Measurements from ENCODE around the gene SLC22A3.
"Not testable (repeated sequence)": the region's sequence is repeated elsewhere in the genome, so short reads cannot be mapped to it uniquely, and the experiment has no call there.

The SLC22A3 gene

DNA sequence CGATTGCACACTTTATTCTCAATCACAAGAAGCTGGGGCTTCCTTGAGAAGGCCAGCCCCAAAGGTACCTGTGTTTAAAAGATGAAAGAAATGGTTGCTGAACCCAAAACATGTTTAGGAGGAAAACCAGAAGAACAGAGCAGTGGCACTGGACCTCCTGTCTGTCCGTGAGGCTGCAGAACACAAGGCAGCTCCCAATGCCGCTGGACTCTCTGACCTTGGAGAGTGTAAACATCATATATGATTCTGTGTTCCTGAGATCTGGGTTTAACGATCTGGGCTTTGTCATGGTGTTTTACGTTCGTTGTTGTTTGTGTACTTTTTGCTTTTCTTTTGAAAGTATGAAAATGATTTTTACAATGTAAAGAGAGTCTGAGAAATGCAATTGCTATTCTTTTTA is 106.1 kb downstream of the SLC22A3 start:
- DNase-seq = no peak

DNA sequence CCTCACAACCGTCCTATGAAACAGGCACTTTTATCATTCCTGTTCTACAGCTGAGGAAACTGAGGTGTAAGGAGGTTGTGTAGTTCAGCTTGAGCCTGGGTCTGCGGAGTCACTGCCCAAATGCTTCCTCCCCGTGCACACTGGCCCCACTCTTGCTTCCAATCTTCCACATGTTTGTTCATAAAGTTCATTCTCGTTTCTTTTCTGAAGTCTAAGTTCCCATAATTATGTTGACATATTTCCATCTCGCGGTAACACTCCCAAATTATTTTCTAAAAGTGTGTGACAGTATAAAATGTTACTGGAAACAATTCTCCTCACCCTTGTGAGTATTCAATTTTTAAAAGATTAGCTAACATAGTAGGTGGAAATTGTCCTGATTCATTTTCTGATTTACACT is 106.9 kb downstream of the SLC22A3 start:
- DNase-seq = no peak

DNA sequence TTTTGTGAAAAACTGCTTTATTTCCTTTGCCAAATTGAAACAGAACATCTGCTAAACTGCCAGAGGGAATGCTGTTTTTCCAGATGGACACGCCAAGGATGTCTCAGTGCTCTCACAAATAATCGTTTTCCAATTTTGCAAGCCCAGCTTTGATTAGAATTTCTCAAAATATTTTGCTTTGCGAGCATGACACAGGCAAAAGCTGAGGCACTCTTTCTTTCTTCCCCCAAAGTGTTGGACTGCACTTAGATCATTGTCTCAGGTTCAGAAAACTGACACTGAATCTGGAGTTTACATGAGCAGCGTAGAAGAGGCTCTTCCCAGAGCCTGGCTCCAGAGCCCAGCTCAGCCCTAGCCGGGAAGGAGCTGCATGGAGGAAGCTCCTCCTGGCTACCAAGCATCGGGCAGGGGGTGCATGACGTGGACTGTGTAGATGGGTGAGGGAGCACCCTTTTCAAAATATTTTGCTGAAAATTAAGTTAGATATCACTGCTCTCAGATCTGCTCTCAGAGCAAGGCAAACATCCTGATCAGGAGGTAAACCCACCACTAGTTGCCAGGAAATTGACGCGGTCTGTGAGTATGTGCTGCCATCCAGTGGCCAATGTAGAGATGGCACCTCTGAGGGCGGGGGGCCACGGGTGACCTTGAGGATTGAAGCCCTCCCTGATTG is 107.5 kb downstream of the SLC22A3 start:
- DNase-seq = no peak

DNA sequence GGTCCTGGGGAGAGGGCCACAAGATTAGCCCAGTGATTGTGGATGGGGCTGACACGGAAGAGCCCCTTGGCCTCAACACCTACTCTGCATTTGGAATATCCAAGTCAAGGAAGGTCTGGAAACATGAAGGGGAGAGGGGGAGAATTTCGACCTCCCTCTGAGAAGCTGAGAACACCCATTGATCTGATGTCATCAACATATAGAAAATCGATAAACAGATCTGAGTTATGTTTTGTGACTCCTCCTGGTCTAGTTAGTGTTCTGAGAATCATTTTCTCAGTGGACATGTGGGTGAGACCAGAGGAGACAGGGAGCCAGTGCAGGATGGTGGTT is 108.0 kb downstream of the SLC22A3 start:
- DNase-seq = no peak

DNA sequence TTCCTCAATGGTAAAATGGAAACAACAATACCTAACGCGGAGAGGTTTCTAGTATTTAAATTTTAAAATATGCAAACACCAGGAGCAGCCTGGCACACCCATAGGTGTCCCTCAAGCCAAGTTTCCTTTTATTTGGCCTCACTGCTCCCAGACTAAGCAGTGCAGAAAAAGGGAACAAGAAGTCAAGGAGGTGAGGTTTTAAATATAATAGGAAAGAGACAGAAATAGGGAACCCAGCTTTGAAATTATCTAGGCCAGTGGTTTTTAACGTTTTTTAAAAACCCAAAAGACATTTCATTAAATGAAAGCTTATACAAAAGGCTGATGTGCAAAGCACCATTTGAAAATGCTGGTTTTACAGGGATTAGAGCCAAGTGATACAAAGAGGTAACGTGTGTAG is 109.6 kb downstream of the SLC22A3 start:
- no peak for DNase-seq

DNA sequence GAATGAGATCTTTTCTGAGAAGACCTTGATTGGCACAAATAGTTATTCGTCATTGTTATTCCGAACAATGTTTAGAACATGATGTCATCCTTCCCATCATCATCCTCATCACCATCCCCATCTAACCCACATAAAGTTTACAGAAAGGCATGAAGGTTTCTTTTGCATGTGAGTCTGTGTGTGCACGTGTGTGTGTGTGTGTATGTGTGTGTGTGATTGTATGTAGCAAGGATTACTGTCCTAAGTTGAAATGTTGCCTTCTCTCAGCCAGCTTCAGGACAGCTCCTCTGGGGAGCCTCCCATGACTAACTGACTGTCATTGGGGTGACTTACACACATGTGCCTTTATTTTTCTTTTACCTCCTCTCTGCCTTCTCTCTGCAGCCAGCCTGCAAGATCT is 113.5 kb downstream of the SLC22A3 start:
- no peak for DNase-seq

DNA sequence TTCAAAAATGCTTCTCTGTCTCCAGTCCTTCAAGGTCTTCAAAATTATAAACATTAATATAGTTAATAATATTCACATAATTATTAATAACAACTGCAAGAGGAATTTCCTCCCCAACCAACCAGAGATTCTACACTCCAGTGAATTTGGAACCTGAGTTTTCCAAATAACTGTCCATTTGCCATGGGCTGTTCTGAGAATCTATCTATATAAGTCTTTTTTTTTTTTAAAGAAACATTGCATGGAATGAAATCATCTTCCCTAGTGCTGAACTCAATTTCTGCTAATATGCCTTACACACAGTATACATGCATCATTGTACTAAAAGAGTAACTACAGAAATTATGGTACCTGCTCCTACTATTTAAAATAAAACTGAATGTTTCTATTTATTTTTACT is 113.9 kb downstream of the SLC22A3 start:
- no peak for DNase-seq

DNA sequence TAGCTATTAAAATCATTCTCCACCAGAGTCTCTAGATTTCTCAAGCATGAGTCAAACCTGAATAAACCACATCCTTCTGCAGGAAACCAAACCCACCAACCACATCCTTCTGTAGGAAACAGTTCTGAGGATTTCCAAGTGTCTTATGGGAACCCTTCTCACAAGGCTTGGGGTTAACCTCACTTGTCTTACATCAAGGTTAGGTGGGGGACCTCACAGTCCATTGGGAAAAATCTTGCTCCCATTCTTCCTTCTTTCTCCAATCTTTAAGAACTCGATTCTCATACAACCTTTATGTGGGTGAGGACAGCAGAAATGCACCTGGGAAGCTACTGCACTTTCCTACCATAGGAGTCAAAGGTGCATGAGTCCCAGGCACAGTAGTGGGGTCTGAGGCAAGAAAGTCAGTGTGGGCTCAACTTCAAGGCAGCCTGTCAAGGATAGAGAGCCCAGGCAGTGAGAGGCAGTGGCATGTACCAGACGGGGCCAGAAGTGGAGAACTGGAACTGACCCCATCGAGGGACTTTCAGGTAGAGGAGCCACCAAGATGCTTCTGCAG is 114.5 kb downstream of the SLC22A3 start:
- DNase-seq = no peak

DNA sequence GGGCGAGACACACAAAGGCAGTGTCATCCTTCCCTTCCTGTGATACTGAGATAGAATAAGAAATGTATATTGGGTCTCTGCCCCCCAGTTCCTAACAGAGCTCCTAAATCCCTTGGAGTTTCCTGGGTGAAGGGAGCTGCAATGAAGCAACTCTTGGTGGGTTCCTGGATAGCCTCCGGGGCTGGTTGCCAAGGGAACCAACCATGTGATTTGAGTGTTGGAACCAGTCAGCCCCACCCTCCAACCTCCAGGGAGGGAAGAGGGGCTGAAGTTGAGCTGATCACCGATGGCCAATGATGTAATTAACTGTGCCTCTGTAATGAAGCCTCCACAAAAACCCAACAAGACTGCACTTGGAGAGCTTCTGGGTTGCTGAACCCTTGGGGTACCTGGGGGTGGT is 116.6 kb downstream of the SLC22A3 start:
- DNase-seq = no peak

DNA sequence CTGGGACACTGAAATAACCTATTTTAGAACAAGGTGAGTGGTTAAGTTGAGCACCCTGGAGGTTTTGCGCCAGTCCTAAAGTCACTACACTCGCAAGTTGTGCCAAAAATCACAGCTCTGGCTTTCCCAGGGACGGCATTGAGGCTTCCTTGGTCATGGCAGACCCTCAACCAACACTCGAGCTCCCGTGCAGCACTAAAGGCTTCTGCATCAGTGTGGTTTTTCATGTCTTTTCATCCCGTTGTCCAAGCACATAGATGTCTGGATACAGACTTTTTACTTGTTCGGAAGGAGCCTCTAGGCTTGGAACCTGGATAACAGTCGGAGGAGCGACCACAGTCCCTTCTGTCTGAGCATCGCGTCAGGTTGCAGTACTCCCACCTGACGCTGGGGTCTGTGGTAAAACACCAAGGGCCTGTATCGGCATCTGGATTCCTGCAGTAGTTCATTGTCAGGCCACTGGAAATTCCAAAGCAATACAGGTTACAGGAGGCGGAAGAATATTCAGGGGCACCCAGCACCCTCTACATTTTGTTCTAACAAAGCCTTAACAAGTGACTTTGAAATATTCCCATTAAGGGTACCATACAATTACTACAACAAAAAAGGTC is 119.2 kb downstream of the SLC22A3 start:
- not testable (repeated sequence) for DNase-seq

DNA sequence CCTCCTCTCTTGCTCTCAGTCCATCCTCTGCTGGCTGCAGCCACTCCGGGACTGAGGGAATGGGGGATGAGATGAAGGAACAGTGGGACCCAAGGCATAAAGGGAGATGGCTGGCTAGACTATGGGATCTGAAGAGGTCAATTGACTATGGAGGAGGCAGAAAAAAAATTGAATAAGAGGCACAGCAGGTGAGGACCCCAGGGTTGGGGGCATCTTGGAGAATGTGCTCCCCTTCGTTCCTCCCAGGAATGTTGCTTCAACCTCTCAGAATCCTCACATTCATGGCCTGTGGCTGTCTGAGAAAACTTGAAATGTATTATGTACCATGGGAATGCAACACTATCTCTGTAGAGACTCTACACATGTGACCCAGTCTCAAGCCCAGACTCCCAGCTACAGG is 121.0 kb downstream of the SLC22A3 start:
- no peak for DNase-seq

DNA sequence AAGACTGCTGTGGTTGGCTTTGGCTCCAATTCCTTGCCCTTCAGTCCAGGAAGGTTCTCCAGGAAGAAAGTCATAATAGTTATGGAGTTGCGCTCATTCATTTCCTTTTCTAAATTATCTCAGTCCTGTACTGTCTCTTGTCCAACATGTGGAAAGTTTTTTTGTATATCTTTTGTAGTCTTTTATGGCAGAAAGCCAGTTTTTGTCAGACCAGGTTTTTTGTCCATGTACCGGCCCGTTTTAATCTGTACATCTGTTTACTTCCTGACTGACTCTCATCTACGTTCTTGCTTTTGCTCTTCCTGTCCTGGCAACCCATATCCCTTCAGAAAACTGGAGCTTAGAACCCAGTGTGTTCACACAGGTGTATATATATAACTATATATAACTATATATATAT is 127.9 kb downstream of the SLC22A3 start:
- not testable (repeated sequence) for DNase-seq

DNA sequence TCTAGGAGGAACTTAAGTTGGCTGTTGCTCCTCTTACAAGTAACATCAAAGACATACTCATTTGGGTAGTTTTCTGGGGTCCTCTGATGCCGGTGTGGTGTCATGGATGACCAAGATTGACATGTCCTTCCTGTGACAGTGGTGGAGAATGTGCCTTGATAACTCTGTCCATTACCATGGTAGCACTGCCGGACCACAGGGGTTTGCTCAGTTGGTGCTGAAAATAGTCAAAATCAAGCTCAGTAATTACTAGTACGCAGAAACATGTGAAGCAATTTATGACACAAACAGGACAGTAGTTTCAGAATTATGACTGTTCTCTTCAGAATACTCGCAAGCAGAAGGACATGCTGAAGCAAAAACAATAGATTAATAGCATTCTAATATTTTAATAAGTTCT is 128.9 kb downstream of the SLC22A3 start:
- DNase-seq = not testable (repeated sequence)

DNA sequence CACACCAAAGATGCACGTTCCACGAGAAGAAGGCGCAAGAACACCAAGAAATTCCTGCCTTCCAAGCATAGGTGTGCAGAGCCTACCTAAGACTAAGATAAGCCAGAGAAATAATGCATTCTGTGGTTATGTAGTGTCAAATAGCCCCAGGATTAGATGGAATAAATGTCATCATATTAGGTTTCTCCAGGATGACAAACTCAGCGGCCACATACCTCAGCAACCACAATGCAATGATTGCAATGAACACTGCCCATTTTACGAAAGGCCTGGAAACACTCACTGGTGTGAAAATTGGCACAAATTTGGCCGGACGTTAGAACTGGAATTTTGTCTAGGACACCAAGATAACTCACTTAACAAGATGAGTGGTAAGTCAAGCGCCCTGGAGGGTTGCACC is 129.7 kb downstream of the SLC22A3 start:
- DNase-seq = no peak

DNA sequence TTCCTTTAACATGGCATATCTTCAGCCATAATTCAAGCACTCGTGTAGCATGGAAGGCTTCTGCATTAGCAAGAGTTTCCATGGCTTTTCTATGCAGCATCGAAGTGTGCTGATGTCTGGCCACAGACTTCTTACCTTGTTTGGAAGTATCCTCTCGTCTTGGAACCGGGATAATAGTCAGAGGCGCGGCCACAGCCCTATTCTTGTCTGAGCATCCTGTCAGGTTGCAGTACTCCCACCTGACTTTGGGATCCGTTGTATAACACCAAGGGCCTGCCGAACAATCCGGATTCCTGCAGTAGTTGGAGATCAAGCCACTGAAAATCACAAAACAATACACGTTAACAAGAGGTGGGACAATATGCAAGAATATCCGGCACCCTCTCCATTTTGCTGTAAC is 138.9 kb downstream of the SLC22A3 start:
- DNase-seq = no peak

DNA sequence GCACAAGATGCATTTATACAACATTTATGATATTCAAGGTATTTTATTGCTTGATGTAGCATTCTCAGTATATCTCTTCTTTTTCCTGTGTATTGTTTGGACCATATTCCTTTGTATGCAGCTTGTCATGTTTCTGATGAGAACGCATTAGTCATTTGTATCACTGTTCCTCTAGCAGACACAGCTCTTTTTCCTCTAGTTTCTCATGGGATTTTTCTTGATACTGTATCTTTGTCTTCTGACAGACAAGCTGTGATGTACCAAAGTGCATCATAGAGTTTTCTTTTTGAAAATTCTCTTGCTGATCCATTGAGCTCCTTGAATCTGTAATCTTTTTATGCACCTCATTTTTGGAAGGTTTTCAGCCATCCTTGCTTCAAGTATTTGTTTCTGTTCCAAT is 140.9 kb downstream of the SLC22A3 start:
- DNase-seq = no peak

DNA sequence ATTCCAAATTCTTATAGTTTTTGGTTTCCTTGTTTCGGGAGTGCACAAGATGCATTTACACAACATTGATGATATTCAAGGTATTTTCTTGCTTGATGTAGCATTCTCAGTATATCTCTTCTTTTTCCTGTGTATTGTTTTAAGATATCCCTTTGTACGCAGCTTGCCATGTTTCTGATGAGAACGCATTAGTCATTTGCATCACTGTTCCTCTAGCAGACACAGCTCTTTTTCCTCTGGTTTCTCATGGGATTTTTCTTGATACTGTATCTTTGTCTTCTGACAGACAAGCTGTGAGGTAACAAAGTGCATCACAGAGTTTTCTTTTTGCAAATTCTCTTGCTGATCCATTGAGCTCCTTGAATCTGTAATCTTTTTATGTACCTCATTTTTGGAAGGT is 146.4 kb downstream of the SLC22A3 start:
- DNase-seq = no peak

DNA sequence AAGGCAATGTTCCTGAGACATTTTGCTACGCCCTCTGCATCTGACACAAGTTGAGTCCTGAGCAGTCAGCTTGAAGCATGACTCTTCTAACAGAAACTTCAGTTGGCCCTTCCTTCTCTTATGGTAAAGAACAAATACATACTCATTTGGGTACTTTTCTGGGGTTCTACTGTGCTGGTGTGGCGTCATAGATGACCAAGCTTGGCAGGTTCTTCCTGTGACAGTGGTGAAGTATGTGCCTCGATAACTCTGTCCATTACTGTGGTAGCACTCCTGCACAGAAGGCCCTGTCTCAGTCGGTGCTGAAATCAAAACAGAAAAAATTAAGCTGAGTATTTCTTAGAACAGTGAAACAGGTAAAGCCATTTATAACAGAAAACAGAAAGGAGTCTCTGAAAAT is 152.5 kb downstream of the SLC22A3 start:
- DNase-seq = no peak

All from NCI-H1436 treated with DMSO at 0.1 percent for 48 hours (cell line).